Hepatocyte (in vitro differentiated cells): Measurements from ENCODE around the gene SEC61A1. TPM values are rescaled to one million over a fixed set of nuclear protein-coding genes. Genes with fewer than 3 reads are reported as not detected.

Source experiments
- DNase-seq: peaks from one replicate; pipeline ENCODE4 v3.0.0-alpha.2; 2016; ENCODE audit warnings: low spot score
- H2AFZ ChIP-seq: fragments of 200-600 bp; sonication (generic); 2 replicates; pipeline ENCODE4 v1.6.0; 2016; ENCODE audit warnings: antibody characterized with exemption, mild to moderate bottlenecking
- H3K27ac ChIP-seq: fragments of 200-600 bp; sonication (generic); 2 replicates; pipeline ENCODE4 v1.5.1; 2016; ENCODE audit warnings: mild to moderate bottlenecking
- H3K27me3 ChIP-seq: fragments of 200-600 bp; sonication (generic); 2 replicates; pipeline ENCODE4 v1.6.1; 2016
- H3K36me3 ChIP-seq: fragments of 200-600 bp; sonication (generic); replicated peaks from 2 replicates; pipeline ENCODE4 v1.5.1; 2016; ENCODE audit warnings: low read depth; ENCODE audit not compliant: insufficient read depth
- H3K4me1 ChIP-seq: fragments of 200-600 bp; sonication (generic); 2 replicates; pipeline ENCODE4 v1.5.1; 2016; ENCODE audit warnings: mild to moderate bottlenecking, moderate library complexity; ENCODE audit not compliant: insufficient read depth
- H3K4me2 ChIP-seq: fragments of 200-600 bp; sonication (generic); 2 replicates; pipeline ENCODE4 v1.6.0; 2016
- H3K4me3 ChIP-seq: fragments of 200-600 bp; sonication (generic); 2 replicates; pipeline ENCODE4 v1.5.1; 2016; ENCODE audit warnings: mild to moderate bottlenecking
- H3K79me2 ChIP-seq: fragments of 200-600 bp; sonication (generic); 2 replicates; pipeline ENCODE4 v1.6.0; 2017; ENCODE audit warnings: mild to moderate bottlenecking
- H3K9me2 ChIP-seq: fragments of 200-600 bp; sonication (generic); replicated peaks from 2 replicates; pipeline ENCODE4 v1.6.0; 2017; ENCODE audit warnings: mild to moderate bottlenecking; ENCODE audit not compliant: insufficient read depth
- H3K9me3 ChIP-seq: fragments of 200-600 bp; sonication (generic); 2 replicates; pipeline ENCODE4 v1.5.1; 2016; ENCODE audit warnings: low read depth, mild to moderate bottlenecking
- H4K20me1 ChIP-seq: fragments of 200-600 bp; sonication (generic); 2 replicates; pipeline ENCODE4 v1.6.0; 2016; ENCODE audit warnings: mild to moderate bottlenecking; ENCODE audit not compliant: insufficient read depth, poor library complexity, severe bottlenecking
- EZH2 ChIP-seq: fragments of 200-600 bp; sonication (generic); IDR thresholded peaks from 2 replicates; pipeline ENCODE4 v1.6.1; 2016; ENCODE audit warnings: antibody characterized with exemption, mild to moderate bottlenecking, borderline replicate concordance
- EZH2phosphoT487 ChIP-seq: fragments of 200-600 bp; sonication (generic); IDR thresholded peaks from one replicate; pipeline ENCODE4 v1.6.1; 2018; ENCODE audit warnings: antibody characterized with exemption, mild to moderate bottlenecking, low read depth, moderate library complexity; ENCODE audit not compliant: unreplicated experiment, severe bottlenecking
- WGBS: methylation state at CpG from one replicate; pipeline ENCODE4 v1.1.6; 2016; ENCODE audit warnings: low lambda C conversion rate; ENCODE audit errors: missing lambda C conversion rate; 5-methylcytosine and 5-hydroxymethylcytosine counted together
- polyA plus RNA-seq: library from polyadenylated mRNA; unstranded; fragments of >200 nt; fragmentation: Nextera tagmentation; extraction: Ambion mirVana; gene quantifications from 2 replicates; pipeline ENCODE4 v1.2.1, GENCODE V29; 2016
- total RNA-seq: library from RNA; depleted of rRNA; stranded (reverse); fragments of >200 nt; gene quantifications from 2 replicates; pipeline ENCODE4 v1.2.3, GENCODE V29; 2014
- TF ChIP-seq, protein P1 (sequence below): fragments of 200-600 bp; sonication (generic); IDR thresholded peaks from 2 replicates; pipeline ENCODE4 v1.5.1; 2016; ENCODE audit warnings: antibody characterized with exemption, mild to moderate bottlenecking; ENCODE audit not compliant: poor library complexity

Gene SEC61A1
- total and polyA plus RNA-seq, 2 experiments from 2014 or later: 268 to 299 TPM

DNA sequence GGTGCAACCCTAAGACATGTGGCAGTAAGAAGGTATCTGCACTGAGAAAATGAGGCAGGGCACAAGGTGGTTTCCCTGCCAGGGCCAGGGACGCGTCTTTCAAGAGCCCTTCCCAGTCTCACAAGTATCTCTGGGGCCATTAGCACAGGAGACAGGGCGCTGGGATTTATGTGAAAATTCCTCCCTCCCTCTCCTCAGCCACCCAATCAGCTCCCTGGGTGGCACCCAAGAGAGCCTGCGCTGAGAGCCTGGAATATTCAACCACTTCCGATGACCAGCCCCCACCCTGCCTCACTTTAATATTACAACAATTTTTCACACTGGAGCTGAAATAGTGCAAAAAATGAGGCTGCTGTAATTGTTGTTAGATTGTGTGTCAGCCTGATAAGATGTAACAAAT is 26.1 kb downstream of the SEC61A1 start:
- no peak overlapping the region for H3K4me3 ChIP-seq
- H2AFZ ChIP-seq: no peak overlapping the region
- 97% methylated on average over 5 of the region's 5 CpGs for WGBS
- no peak overlapping the region for H3K4me2 ChIP-seq
- peaks cover 13% of the 10 kb centered on the region for H4K20me1 ChIP-seq
- H3K9me2 ChIP-seq: no peaks in the 10 kb centered on the region
- H3K4me1 ChIP-seq: peaks cover 22% of the 10 kb centered on the region
- no peaks in the 10 kb centered on the region for H3K36me3 ChIP-seq
- H3K27me3 ChIP-seq: no peaks in the 10 kb centered on the region
- TF ChIP-seq, protein P1, sequence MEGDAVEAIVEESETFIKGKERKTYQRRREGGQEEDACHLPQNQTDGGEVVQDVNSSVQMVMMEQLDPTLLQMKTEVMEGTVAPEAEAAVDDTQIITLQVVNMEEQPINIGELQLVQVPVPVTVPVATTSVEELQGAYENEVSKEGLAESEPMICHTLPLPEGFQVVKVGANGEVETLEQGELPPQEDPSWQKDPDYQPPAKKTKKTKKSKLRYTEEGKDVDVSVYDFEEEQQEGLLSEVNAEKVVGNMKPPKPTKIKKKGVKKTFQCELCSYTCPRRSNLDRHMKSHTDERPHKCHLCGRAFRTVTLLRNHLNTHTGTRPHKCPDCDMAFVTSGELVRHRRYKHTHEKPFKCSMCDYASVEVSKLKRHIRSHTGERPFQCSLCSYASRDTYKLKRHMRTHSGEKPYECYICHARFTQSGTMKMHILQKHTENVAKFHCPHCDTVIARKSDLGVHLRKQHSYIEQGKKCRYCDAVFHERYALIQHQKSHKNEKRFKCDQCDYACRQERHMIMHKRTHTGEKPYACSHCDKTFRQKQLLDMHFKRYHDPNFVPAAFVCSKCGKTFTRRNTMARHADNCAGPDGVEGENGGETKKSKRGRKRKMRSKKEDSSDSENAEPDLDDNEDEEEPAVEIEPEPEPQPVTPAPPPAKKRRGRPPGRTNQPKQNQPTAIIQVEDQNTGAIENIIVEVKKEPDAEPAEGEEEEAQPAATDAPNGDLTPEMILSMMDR: no peak
- TF ChIP-seq EZH2 (no peak), EZH2phosphoT487 (no peak)
- H3K9me3 ChIP-seq: no peaks in the 10 kb centered on the region
- no peak for DNase-seq
- H3K27ac ChIP-seq: no peak overlapping the region
- H3K79me2 ChIP-seq: no peaks in the 10 kb centered on the region

DNA sequence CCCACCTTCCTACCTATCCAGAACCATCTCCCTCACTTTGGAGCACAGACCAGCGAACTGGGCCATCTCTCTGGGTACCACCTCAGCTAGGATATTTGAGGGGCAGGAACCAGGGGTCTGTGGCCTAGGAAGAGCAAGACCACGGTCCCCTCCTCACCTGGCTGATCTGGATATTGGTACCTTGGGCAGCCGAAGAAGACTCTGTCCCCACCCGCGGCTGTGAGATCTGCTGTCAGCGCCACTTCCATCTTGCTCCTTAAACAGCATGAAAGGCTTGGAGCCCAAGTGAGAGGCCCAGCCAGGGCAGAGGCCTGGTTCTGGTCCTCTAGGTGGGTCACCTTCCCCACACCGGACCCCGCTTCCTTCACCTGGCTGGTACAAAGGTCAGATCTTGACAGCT is 26.6 kb downstream of the SEC61A1 start:
- H3K4me2 ChIP-seq: no peak overlapping the region
- H4K20me1 ChIP-seq: peaks cover 10% of the 10 kb centered on the region
- peaks cover 22% of the 10 kb centered on the region for H3K4me1 ChIP-seq
- H3K79me2 ChIP-seq: no peaks in the 10 kb centered on the region
- no peak for TF ChIP-seq EZH2
- TF ChIP-seq EZH2phosphoT487: no peak
- TF ChIP-seq, protein P1: no peak
- H3K4me3 ChIP-seq: no peak overlapping the region
- no peak overlapping the region for H2AFZ ChIP-seq
- 93% methylated on average over 8 of the region's 8 CpGs for WGBS
- no peaks in the 10 kb centered on the region for H3K36me3 ChIP-seq
- no peak for DNase-seq
- H3K27ac ChIP-seq: no peak overlapping the region
- H3K9me3 ChIP-seq: no peaks in the 10 kb centered on the region
- no peaks in the 10 kb centered on the region for H3K27me3 ChIP-seq
- no peaks in the 10 kb centered on the region for H3K9me2 ChIP-seq

DNA sequence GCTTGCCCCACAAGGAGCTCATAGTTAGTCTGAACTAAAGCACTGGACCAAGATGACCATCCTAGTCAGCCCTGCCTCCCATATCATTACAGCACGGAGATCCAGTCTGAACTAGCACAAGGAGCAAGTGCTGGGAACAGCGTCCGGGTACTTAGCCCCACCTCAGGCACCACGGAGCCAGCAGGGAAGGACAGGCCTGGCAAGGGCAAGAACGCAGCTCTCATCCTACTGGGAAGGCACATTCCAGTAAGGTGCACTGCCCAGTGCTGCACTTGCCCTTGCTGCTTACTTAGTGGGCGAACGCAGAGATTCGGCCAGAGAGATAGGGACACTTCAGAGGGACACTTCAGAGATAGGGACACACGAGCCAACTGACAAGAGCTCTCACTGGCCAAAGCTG is 27.6 kb downstream of the SEC61A1 start:
- TF ChIP-seq, protein P1: no peak
- TF ChIP-seq EZH2phosphoT487: no peak
- no peak for TF ChIP-seq EZH2
- Histone ChIP-seq H3K4me1 (peaks cover 21% of the 10 kb centered on the region), H3K9me2 (no peaks in the 10 kb centered on the region), H3K36me3 (no peaks in the 10 kb centered on the region), H3K79me2 (no peaks in the 10 kb centered on the region), H4K20me1 (peaks cover 10% of the 10 kb centered on the region), H3K9me3 (no peaks in the 10 kb centered on the region), H3K4me2 (no peak overlapping the region), H2AFZ (no peak overlapping the region), H3K27ac (no peak overlapping the region), H3K4me3 (no peak overlapping the region), H3K27me3 (no peaks in the 10 kb centered on the region)
- 92% methylated on average over 9 of the region's 9 CpGs for WGBS
- DNase-seq: no peak
